HCT116 (cell line): ENCODE data around the gene ACOT12. TPM values are rescaled to one million over a fixed set of nuclear protein-coding genes. Genes with fewer than 3 reads are reported as not detected.

Experiments used
- ATAC-seq: fragments of 200-7000 bp; cut with Tn5 transposase; 2 replicates; pipeline ENCODE4 v1.9.1; 2020; ENCODE audit warnings: mild to moderate bottlenecking, moderate library complexity
- BruUV-seq: library from RNA; stranded (reverse); fragments of 400-500 nt; replicated peaks from 2 replicates; lab custom pipeline; 2021; lab: Mats Ljungman, UMichigan
- CTCF ChIA-PET: fragments of 300-600 bp; sonication (Branson Sonifier 250); formaldehyde crosslinking; loops from one replicate; lab custom pipeline; 2021; ENCODE audit warnings: antibody characterized with exemption; lab: Charles Lee
- POLR2A ChIA-PET: fragments of 300-600, 350-600 bp; sonication (Branson Sonifier 250); formaldehyde crosslinking; loops from one replicate; lab custom pipeline; 2021; ENCODE audit warnings: antibody characterized with exemption; lab: Charles Lee
- RAD21 ChIA-PET, 2 experiments: fragments of 300-600 bp; sonication (Branson Sonifier 250); formaldehyde crosslinking; loops; one replicate each; lab custom pipeline; 2023; ENCODE audit warnings: low total read pairs in 2 of 2; ENCODE audit not compliant: uncharacterized antibody in 2 of 2, unreplicated experiment in 2 of 2, low non-redundant PET in 1 of 2; lab: Charles Lee
- DNase-seq: peaks from one replicate; pipeline ENCODE4 v3.0.0-alpha.2; 2010; ENCODE audit warnings: low read depth, low spot score
- H2AFZ ChIP-seq: fragments of 200-600 bp; shearing (Covaris generic), sonication (generic); 2 replicates; pipeline ENCODE4 v1.6.1; 2017; ENCODE audit warnings: low read depth, mixed run types, mixed read lengths, antibody characterized with exemption, low read length; ENCODE audit not compliant: poor library complexity, severe bottlenecking
- H3K27ac ChIP-seq: 2 replicates; pipeline ENCODE4 v1.5.1; 2012; ENCODE audit warnings: low read depth, low read length
- H3K27me3 ChIP-seq: fragments of 200-600 bp; sonication (generic); 2 replicates; pipeline ENCODE4 v1.6.1; 2016; ENCODE audit warnings: mixed run types, low read length, mixed read lengths; ENCODE audit not compliant: insufficient read depth
- H3K36me3 ChIP-seq, 2 experiments: fragments of 200-500 bp in 1 of 2; fragments of 200-600 bp in 1 of 2; sonication (Bioruptor generic) in 1 of 2; sonication (generic) in 1 of 2; 2 replicates each; pipeline versions ENCODE4 v1.5.1 to v1.6.1; 2014 to 2016; ENCODE audit warnings: low read length in 2 of 2, inconsistent platforms in 1 of 2, mixed read lengths in 1 of 2, mixed run types in 1 of 2; ENCODE audit not compliant: insufficient read depth in 2 of 2, control insufficient read depth in 1 of 2
- H3K4me1 ChIP-seq, 2 experiments: fragments of 200-600 bp in 1 of 2; sonication (generic) in 1 of 2; 2 replicates each; pipeline versions ENCODE4 v1.5.1 to v1.6.1; 2012 to 2017; ENCODE audit warnings: low read length in 2 of 2, inconsistent platforms in 1 of 2, mild to moderate bottlenecking in 1 of 2, mixed read lengths in 1 of 2, mixed run types in 1 of 2, moderate library complexity in 1 of 2; ENCODE audit not compliant: insufficient read depth in 2 of 2, control insufficient read depth in 1 of 2
- H3K4me2 ChIP-seq: fragments of 200-600 bp; sonication (generic); 2 replicates; pipeline ENCODE4 v1.6.1; 2017; ENCODE audit warnings: mixed run types, low read length, mixed read lengths
- H3K4me3 ChIP-seq, 2 experiments: fragments of 200-600 bp in 1 of 2; sonication (generic) in 1 of 2; replicated peaks in 1 of 2; 2 replicates each; pipeline ENCODE4 v1.5.1; 2011 to 2016; ENCODE audit warnings: low read length in 2 of 2, control low read depth in 1 of 2, low read depth in 1 of 2, mild to moderate bottlenecking in 1 of 2, mixed read lengths in 1 of 2, mixed run types in 1 of 2
- H3K79me2 ChIP-seq: fragments of 200-600 bp; sonication (generic); 2 replicates; pipeline ENCODE4 v1.6.1; 2017; ENCODE audit warnings: mild to moderate bottlenecking, mixed run types, low read length, moderate library complexity, mixed read lengths; ENCODE audit not compliant: insufficient read depth
- H3K9ac ChIP-seq: fragments of 200-600 bp; sonication (generic); 2 replicates; pipeline ENCODE4 v1.6.1; 2016; ENCODE audit warnings: low read length, mixed read lengths
- H3K9me2 ChIP-seq: fragments of 200-600 bp; sonication (generic), shearing (Covaris generic); 2 replicates; pipeline ENCODE4 v1.6.1; 2017; ENCODE audit warnings: mixed run types, mild to moderate bottlenecking, moderate library complexity; ENCODE audit not compliant: insufficient read depth
- H3K9me3 ChIP-seq, 2 experiments: fragments of 200-500 bp in 1 of 2; fragments of 200-600 bp in 1 of 2; sonication (Bioruptor generic) in 1 of 2; sonication (generic) in 1 of 2; 2 replicates each; pipeline ENCODE4 v1.6.1; 2014 to 2017; ENCODE audit warnings: low read length in 2 of 2, mixed read lengths in 2 of 2, inconsistent platforms in 1 of 2, low read depth in 1 of 2, mild to moderate bottlenecking in 1 of 2, mixed run types in 1 of 2, moderate library complexity in 1 of 2; ENCODE audit not compliant: control insufficient read depth in 1 of 2, insufficient read depth in 1 of 2
- H4K20me1 ChIP-seq: fragments of 200-600 bp; sonication (generic), shearing (Covaris generic); 2 replicates; pipeline ENCODE4 v1.6.1; 2017; ENCODE audit warnings: mixed run types, mild to moderate bottlenecking, moderate library complexity; ENCODE audit not compliant: insufficient read depth
- CBX3 ChIP-seq: IDR thresholded peaks from 2 replicates; pipeline ENCODE4 v1.6.1; 2012; ENCODE audit warnings: low read depth
- CEBPB ChIP-seq: IDR thresholded peaks from 2 replicates; pipeline ENCODE4 v1.6.1; 2012; ENCODE audit warnings: low read depth
- CTCF ChIP-seq, 3 experiments: fragments of 200-600 bp in 1 of 3; sonication (generic) in 1 of 3; IDR thresholded peaks in 2 of 3; conservative IDR thresholded peaks in 1 of 3; 2 replicates each; pipeline ENCODE4 v1.5.1; 2012 to 2017; ENCODE audit warnings: low read depth in 2 of 3, low read length in 2 of 3, antibody characterized with exemption in 1 of 3, borderline replicate concordance in 1 of 3, control low read depth in 1 of 3, mild to moderate bottlenecking in 1 of 3, mixed read lengths in 1 of 3, mixed run types in 1 of 3, moderate library complexity in 1 of 3; ENCODE audit not compliant: insufficient read depth in 1 of 3
- EGR1 ChIP-seq: IDR thresholded peaks from 2 replicates; pipeline ENCODE4 v1.6.1; 2012; ENCODE audit warnings: low read depth
- ELF1 ChIP-seq: IDR thresholded peaks from 2 replicates; pipeline ENCODE4 v1.6.1; 2012; ENCODE audit warnings: low read depth, borderline replicate concordance
- EZH2 ChIP-seq: fragments of 200-600 bp; sonication (generic); IDR thresholded peaks from 2 replicates; pipeline ENCODE4 v1.6.1; 2017; ENCODE audit warnings: antibody characterized with exemption, mixed run types
- EZH2phosphoT487 ChIP-seq: fragments of 200-600 bp; IDR thresholded peaks from 2 replicates; pipeline ENCODE4 v1.6.1; 2018; ENCODE audit warnings: antibody characterized with exemption, borderline replicate concordance
- FOSL1 ChIP-seq: IDR thresholded peaks from 2 replicates; pipeline ENCODE4 v1.6.1; 2012; ENCODE audit warnings: low read depth
- JUND ChIP-seq: IDR thresholded peaks from 2 replicates; pipeline ENCODE4 v1.6.1; 2012
- POLR2AphosphoS5 ChIP-seq: IDR thresholded peaks from 2 replicates; pipeline ENCODE4 v1.6.1; 2011; ENCODE audit warnings: mild to moderate bottlenecking, low read depth, low read length, moderate library complexity
- SRF ChIP-seq: IDR thresholded peaks from 2 replicates; pipeline ENCODE4 v1.6.1; 2012; ENCODE audit warnings: low read depth
- TCF7L2 ChIP-seq: IDR thresholded peaks from 2 replicates; pipeline ENCODE4 v1.7.0; 2011; ENCODE audit warnings: borderline replicate concordance, inconsistent platforms; ENCODE audit not compliant: insufficient read depth, insufficient read length; ENCODE audit errors: extremely low read depth
- YY1 ChIP-seq: IDR thresholded peaks from 2 replicates; pipeline ENCODE4 v1.6.1; 2011; ENCODE audit warnings: low read length, low read depth, moderate library complexity, mild to moderate bottlenecking; ENCODE audit not compliant: insufficient replicate concordance; ENCODE audit errors: extremely low read depth
- ZFX ChIP-seq: fragments of 450-650 bp; IDR thresholded peaks from 2 replicates; pipeline ENCODE4 v1.6.1; 2017
- ZNF274 ChIP-seq: fragments of 200-500 bp; sonication (Bioruptor generic); IDR thresholded peaks from 2 replicates; pipeline ENCODE4 v1.6.1; 2014; ENCODE audit warnings: mild to moderate bottlenecking, low read depth, low read length, inconsistent platforms
- intact Hi-C: fragments of 100-400 bp; cut with micrococcal nuclease; formaldehyde crosslinking; loops from 2 replicates; pipeline ENCODE4 v1.10.0; 2022
- total RNA-seq: library from RNA; stranded (reverse); gene quantifications from one replicate; pipeline ENCODE4 v1.2.1, GENCODE V29; 2021; ENCODE audit not compliant: unreplicated experiment
- TF ChIP-seq, protein P1 (sequence below): IDR thresholded peaks from 2 replicates; pipeline ENCODE4 v1.6.1; 2012

The ACOT12 gene
- total RNA-seq, 1 experiment from 2014 or later: not detected

- peaks cover 46% of the 10 kb centered on the region for H3K79me2 ChIP-seq
These were observed 93.0 kb downstream of the ACOT12 start for GRCh38 chr5:81300921-81301270.

DNA sequence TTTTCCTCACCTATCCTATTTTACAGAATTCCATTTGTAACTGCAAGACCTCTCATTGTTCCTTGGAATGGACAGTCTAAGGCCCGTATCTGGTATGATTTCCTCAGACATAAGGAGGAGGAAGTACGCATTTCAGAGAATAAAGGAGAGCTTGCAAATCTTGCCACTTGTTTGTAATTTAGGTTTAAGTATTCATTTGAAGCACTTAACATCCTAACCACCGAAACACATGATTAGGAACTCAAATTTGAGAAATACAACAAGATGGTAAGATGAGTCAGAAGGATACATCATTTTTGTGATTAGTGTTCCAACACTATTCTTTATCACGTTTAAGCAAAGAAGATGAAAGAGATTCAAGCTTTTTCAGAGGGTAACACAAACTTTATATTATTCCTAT is 96.4 kb downstream of the ACOT12 start:
- DNase-seq: no peak
- Histone ChIP-seq H2AFZ (no peak overlapping the region), H3K36me3 (no peaks in the 10 kb centered on the region), H3K4me2 (no peak overlapping the region), H3K9me3 (peaks cover 0 to 4% of the 10 kb centered on the region in 2 experiments; a peak in 2 of 4 replicates), H3K9me2 (no peaks in the 10 kb centered on the region), H3K27me3 (no peaks in the 10 kb centered on the region), H3K4me1 (peaks cover 7 to 19% of the 10 kb centered on the region in 2 experiments; a peak in 2 of 4 replicates), H3K27ac (no peak overlapping the region), H3K9ac (no peak overlapping the region), H3K79me2 (peaks cover 50% of the 10 kb centered on the region), H3K4me3 (no peak overlapping the region), H4K20me1 (no peaks in the 10 kb centered on the region)
- ChIA-PET RAD21 (no interaction called here), CTCF (no interaction called here), POLR2A (no interaction called here)
- no peak for ATAC-seq
- no TSS peak for BruUV-seq
- intact Hi-C loops: no loop called here
- TF ChIP-seq SRF (no peak), ZFX (no peak), CBX3 (no peak), EZH2 (no peak), FOSL1 (no peak), POLR2AphosphoS5 (no peak), TCF7L2 (no peak), CTCF (IDR thresholded peaks at IDR 0.05 in 2 of 3, conservative IDR thresholded peaks at IDR 0.05 in 1 of 3; ENCODE audit: borderline replicate concordance in 1 of 3, insufficient read depth in 1 of 3, low read depth in 2 of 3, low read length in 2 of 3) (no peak), JUND (no peak), CEBPB (no peak), YY1 (no peak)
- TF ChIP-seq, protein P1, sequence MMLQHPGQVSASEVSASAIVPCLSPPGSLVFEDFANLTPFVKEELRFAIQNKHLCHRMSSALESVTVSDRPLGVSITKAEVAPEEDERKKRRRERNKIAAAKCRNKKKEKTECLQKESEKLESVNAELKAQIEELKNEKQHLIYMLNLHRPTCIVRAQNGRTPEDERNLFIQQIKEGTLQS: no peak

More at GRCh38 chr5:81300921-81301270, 93.0 kb downstream of the ACOT12 start:
- TSS peak; percentile 80 for BruUV-seq
- ChIA-PET CTCF (interaction anchor here (0.9 kb wide), 1 partner anchor 17 kb away, joined by 3 read pairs; no protein-coding TSS in a partner anchor), POLR2A (no interaction called here), RAD21 (no interaction called here)
- intact Hi-C loops: loop anchor here (5.0 kb wide), 1 partner anchor 866 kb away; no protein-coding TSS in a partner anchor
- Histone ChIP-seq H3K36me3 (peaks cover 5 to 7% of the 10 kb centered on the region in 2 experiments; a peak in 2 of 4 replicates), H3K4me1 (peaks cover 7 to 22% of the 10 kb centered on the region in 2 experiments; a peak in 2 of 4 replicates), H3K9me3 (no peaks in the 10 kb centered on the region), H2AFZ (peak overlapping the region; percentile 50), H3K27ac (peak overlapping the region; percentile 77), H3K9me2 (no peaks in the 10 kb centered on the region), H4K20me1 (no peaks in the 10 kb centered on the region), H3K9ac (peak overlapping the region; percentile 90)
- no peak for ATAC-seq
- no peak for DNase-seq
- no peak for TF ChIP-seq ZNF274
- no peak for TF ChIP-seq EGR1
- no peak for TF ChIP-seq YY1
- no peak for TF ChIP-seq JUND
- TF ChIP-seq ELF1: no peak
- TF ChIP-seq TCF7L2: no peak
- TF ChIP-seq CEBPB: no peak
- TF ChIP-seq SRF: no peak
- no peak for TF ChIP-seq EZH2phosphoT487
- TF ChIP-seq, all 23 proteins: peak for 0
- Histone ChIP-seq H3K4me2 (peak overlapping the region; percentile 81), H3K27me3 (no peaks in the 10 kb centered on the region), H3K4me3 (peak overlapping the region; percentile 82 to 90)
